HEK293 (cell line): ENCODE results near the gene CTF1.

Experiments used
- CTCF ChIA-PET: fragments of 350-600 bp; formaldehyde crosslinking; extraction: SDS; loops from one replicate; lab custom pipeline; 2021; ENCODE audit warnings: antibody characterized with exemption; lab: Yijun Ruan, JAX
- POLR2A ChIA-PET: fragments of 300-600 bp; formaldehyde crosslinking; extraction: SDS; loops from one replicate; lab custom pipeline; 2020; ENCODE audit warnings: antibody characterized with exemption, inconsistent platforms; lab: Yijun Ruan, JAX
- H3K27ac ChIP-seq: fragments of 200-500 bp; sonication (Bioruptor generic); 2 replicates; pipeline ENCODE4 v1.5.1; 2014; ENCODE audit warnings: low read depth, low read length, control low read depth, inconsistent platforms; ENCODE audit errors: extremely low read depth
- H3K36me3 ChIP-seq, 2 experiments: fragments of 200-500 bp in 1 of 2; sonication (Bioruptor generic) in 1 of 2; 1 replicate in 1 of 2; 2 replicates in 1 of 2; pipeline ENCODE4 v1.5.1; 2014 to 2017; ENCODE audit warnings: inconsistent platforms in 2 of 2, low read length in 2 of 2; ENCODE audit not compliant: control insufficient read depth in 2 of 2, insufficient read depth in 1 of 2
- H3K4me1 ChIP-seq: fragments of 200-500 bp; sonication (Bioruptor generic); 2 replicates; pipeline ENCODE4 v1.5.1; 2014; ENCODE audit warnings: mild to moderate bottlenecking, low read length, inconsistent platforms; ENCODE audit not compliant: control insufficient read depth, insufficient read depth
- H3K4me3 ChIP-seq: 2 replicates; pipeline ENCODE4 v1.5.1; 2011; ENCODE audit warnings: low read depth, mild to moderate bottlenecking, control low read depth, low read length, moderate library complexity
- H3K9me3 ChIP-seq: fragments of 200-500 bp; sonication (Bioruptor generic); 2 replicates; pipeline ENCODE4 v1.5.1; 2014; ENCODE audit warnings: low read depth, low read length, inconsistent platforms; ENCODE audit not compliant: control insufficient read depth, insufficient read depth
- BCL11B ChIP-seq: fragments of 450-650 bp; formaldehyde crosslinking; IDR thresholded peaks from 2 replicates; pipeline ENCODE4 v1.5.1; 2016; ENCODE audit warnings: low read depth, missing biosample characterization, missing genetic modification characterization
- GLI4 ChIP-seq: fragments of 450-650 bp; formaldehyde crosslinking; IDR thresholded peaks from 2 replicates; pipeline ENCODE4 v1.5.1; 2016; ENCODE audit warnings: missing biosample characterization, missing genetic modification characterization
- HOXA7 ChIP-seq: sonication (generic); formaldehyde crosslinking; IDR thresholded peaks from 2 replicates; pipeline ENCODE4 v1.8.1; 2022; ENCODE audit warnings: missing genetic modification reagents, borderline replicate concordance
- MZF1 ChIP-seq: fragments of 450-650 bp; formaldehyde crosslinking; IDR thresholded peaks from 2 replicates; pipeline ENCODE4 v1.5.1; 2017; ENCODE audit warnings: missing biosample characterization, missing genetic modification characterization, borderline replicate concordance
- SETDB1 ChIP-seq: IDR thresholded peaks from one replicate; pipeline ENCODE4 v1.6.1; 2017; ENCODE audit warnings: mild to moderate bottlenecking, low read length, moderate library complexity, mixed read lengths; ENCODE audit not compliant: insufficient read length
- TCF7L2 ChIP-seq: IDR thresholded peaks from 2 replicates; pipeline ENCODE4 v1.6.1; 2011; ENCODE audit warnings: low read depth, mild to moderate bottlenecking, inconsistent platforms, low read length, moderate library complexity, borderline replicate concordance
- ZFHX2 ChIP-seq: fragments of 450-650 bp; formaldehyde crosslinking; conservative IDR thresholded peaks from 2 replicates; pipeline ENCODE4 v1.5.1; 2016; ENCODE audit warnings: missing biosample characterization, missing genetic modification characterization
- ZNF140 ChIP-seq: fragments of 450-650 bp; formaldehyde crosslinking; IDR thresholded peaks from 2 replicates; pipeline ENCODE4 v1.5.1; 2016; ENCODE audit warnings: missing biosample characterization, missing genetic modification characterization
- ZNF221 ChIP-seq: fragments of 450-650 bp; formaldehyde crosslinking; IDR thresholded peaks from 2 replicates; pipeline ENCODE4 v1.5.1; 2017; ENCODE audit warnings: missing biosample characterization, missing genetic modification characterization, borderline replicate concordance
- ZNF223 ChIP-seq: fragments of 450-650 bp; formaldehyde crosslinking; IDR thresholded peaks from 2 replicates; pipeline ENCODE4 v1.5.1; 2016; ENCODE audit warnings: missing biosample characterization, missing genetic modification characterization
- ZNF24 ChIP-seq: fragments of 450-650 bp; formaldehyde crosslinking; IDR thresholded peaks from 2 replicates; pipeline ENCODE4 v1.5.1; 2016; ENCODE audit warnings: missing biosample characterization, missing genetic modification characterization
- ZNF248 ChIP-seq: fragments of 450-650 bp; formaldehyde crosslinking; IDR thresholded peaks from 2 replicates; pipeline ENCODE4 v1.5.1; 2017; ENCODE audit warnings: missing biosample characterization, missing genetic modification characterization
- ZNF366 ChIP-seq: fragments of 450-650 bp; formaldehyde crosslinking; conservative IDR thresholded peaks from 2 replicates; pipeline ENCODE4 v1.5.1; 2016; ENCODE audit warnings: missing biosample characterization, missing genetic modification characterization
- ZNF37A ChIP-seq: fragments of 450-650 bp; IDR thresholded peaks from 2 replicates; pipeline ENCODE4 v1.5.1; 2018; ENCODE audit warnings: missing biosample characterization, missing genetic modification characterization
- ZNF544 ChIP-seq: fragments of 450-650 bp; formaldehyde crosslinking; IDR thresholded peaks from 2 replicates; pipeline ENCODE4 v1.5.0; 2017; ENCODE audit warnings: missing biosample characterization, missing genetic modification characterization
- ZNF549 ChIP-seq: fragments of 450-650 bp; IDR thresholded peaks from 2 replicates; pipeline ENCODE4 v1.5.1; 2018; ENCODE audit warnings: missing biosample characterization, missing genetic modification characterization, mild to moderate bottlenecking, inconsistent platforms, moderate library complexity
- ZNF610 ChIP-seq: fragments of 450-650 bp; formaldehyde crosslinking; IDR thresholded peaks from 2 replicates; pipeline ENCODE4 v1.5.1; 2016; ENCODE audit warnings: missing biosample characterization, missing genetic modification characterization, borderline replicate concordance
- ZNF664 ChIP-seq: fragments of 450-650 bp; formaldehyde crosslinking; IDR thresholded peaks from 2 replicates; pipeline ENCODE4 v1.5.1; 2016; ENCODE audit warnings: missing biosample characterization, missing genetic modification characterization
- ZNF830 ChIP-seq: fragments of 450-650 bp; IDR thresholded peaks from 2 replicates; pipeline ENCODE4 v1.5.0; 2018; ENCODE audit warnings: missing biosample characterization, missing genetic modification characterization, low read depth, mild to moderate bottlenecking, moderate library complexity
- TF ChIP-seq, protein P1 (sequence below): fragments of 450-650 bp; IDR thresholded peaks from 2 replicates; pipeline ENCODE4 v1.5.1; 2018; ENCODE audit warnings: missing biosample characterization, missing genetic modification characterization
- TF ChIP-seq, protein P2 (sequence below): fragments of 450-650 bp; formaldehyde crosslinking; IDR thresholded peaks from 2 replicates; pipeline ENCODE4 v1.5.1; 2016; ENCODE audit warnings: missing biosample characterization, missing genetic modification characterization
- TF ChIP-seq, protein P3 (sequence below): fragments of 450-650 bp; formaldehyde crosslinking; IDR thresholded peaks from 2 replicates; pipeline ENCODE4 v1.5.1; 2016; ENCODE audit warnings: missing biosample characterization, missing genetic modification characterization, borderline replicate concordance
- TF ChIP-seq, protein P4 (sequence below): fragments of 450-650 bp; formaldehyde crosslinking; optimal IDR thresholded peaks from 2 replicates; pipeline ENCODE3; 2016; ENCODE audit warnings: missing biosample characterization, mild to moderate bottlenecking, missing genetic modification characterization
- TF ChIP-seq, protein P5 (sequence below): fragments of 450-650 bp; formaldehyde crosslinking; IDR thresholded peaks from 2 replicates; pipeline ENCODE4 v1.5.1; 2016; ENCODE audit warnings: missing biosample characterization, missing genetic modification characterization

Gene CTF1

DNA sequence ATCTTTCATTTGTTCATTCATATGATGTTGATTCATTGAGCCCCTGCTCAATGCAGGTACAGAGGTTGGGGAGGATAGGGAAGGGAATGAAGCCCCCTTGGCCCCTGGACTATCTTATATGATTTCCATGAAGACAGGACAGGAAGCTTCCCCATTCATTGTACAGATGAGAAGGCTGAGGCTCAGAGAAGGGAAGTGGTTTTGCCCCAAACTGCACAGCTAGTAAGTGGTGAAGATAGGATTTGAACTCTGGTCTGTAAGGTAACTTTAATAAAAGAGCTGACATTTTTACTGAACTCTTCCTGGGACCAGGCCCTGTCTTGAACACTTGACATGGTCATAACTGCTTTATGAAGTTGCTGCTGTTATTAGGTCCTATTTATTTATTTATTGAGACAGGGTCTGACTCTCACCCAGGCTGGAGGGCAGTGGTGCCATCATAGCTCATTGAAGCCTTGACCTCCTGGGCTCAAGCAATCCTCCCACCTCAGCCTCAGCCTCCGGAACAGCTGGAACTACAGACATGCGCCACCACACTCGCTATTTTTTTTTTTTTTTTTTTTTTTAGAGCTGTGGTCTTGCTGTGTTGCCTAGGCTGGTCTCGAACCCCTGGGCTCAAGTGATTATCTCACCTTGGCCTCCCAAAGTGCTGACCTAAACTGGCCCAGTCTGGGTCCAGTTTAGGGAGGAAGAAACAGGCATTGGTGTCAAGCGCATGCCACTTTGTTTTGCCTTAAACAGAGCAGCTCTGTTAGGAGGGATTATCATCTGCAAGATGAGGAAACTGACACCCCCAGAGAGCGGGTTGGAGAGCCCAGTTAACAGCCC, 5.0 kb downstream of the CTF1 start:
- peak overlapping the region; percentile 77; the same call in 1 of the 2 replicates for H3K27ac ChIP-seq
- ChIA-PET CTCF (interaction anchor here (0.6 to 3.8 kb wide), 29 partner anchors 8 to 217 kb away, joined by 3 to 66 read pairs (median 6); no protein-coding TSS in a partner anchor), POLR2A (interaction anchor here (0.6 to 3.6 kb wide), 8 partner anchors 11 to 298 kb away, joined by 3 to 35 read pairs (median 5); no protein-coding TSS in a partner anchor)
- H3K4me3 ChIP-seq = peak overlapping the region; percentile 51
- no peaks in the 10 kb centered on the region for H3K4me1 ChIP-seq
- H3K9me3 ChIP-seq = no peaks in the 10 kb centered on the region
- H3K36me3 ChIP-seq = no peaks in the 10 kb centered on the region
- TF ChIP-seq, protein P1, sequence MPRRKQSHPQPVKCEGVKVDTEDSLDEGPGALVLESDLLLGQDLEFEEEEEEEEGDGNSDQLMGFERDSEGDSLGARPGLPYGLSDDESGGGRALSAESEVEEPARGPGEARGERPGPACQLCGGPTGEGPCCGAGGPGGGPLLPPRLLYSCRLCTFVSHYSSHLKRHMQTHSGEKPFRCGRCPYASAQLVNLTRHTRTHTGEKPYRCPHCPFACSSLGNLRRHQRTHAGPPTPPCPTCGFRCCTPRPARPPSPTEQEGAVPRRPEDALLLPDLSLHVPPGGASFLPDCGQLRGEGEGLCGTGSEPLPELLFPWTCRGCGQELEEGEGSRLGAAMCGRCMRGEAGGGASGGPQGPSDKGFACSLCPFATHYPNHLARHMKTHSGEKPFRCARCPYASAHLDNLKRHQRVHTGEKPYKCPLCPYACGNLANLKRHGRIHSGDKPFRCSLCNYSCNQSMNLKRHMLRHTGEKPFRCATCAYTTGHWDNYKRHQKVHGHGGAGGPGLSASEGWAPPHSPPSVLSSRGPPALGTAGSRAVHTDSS (tag by site-specific recombination) = no peak
- TF ChIP-seq ZNF544 = no peak
- no peak for TF ChIP-seq MZF1
- TF ChIP-seq ZNF140 = no peak
- peak; percentile 62 for TF ChIP-seq ZFHX2
- no peak for TF ChIP-seq ZNF664 (tag by site-specific recombination)
- no peak for TF ChIP-seq ZNF248 (tag by site-specific recombination)
- TF ChIP-seq, protein P2, sequence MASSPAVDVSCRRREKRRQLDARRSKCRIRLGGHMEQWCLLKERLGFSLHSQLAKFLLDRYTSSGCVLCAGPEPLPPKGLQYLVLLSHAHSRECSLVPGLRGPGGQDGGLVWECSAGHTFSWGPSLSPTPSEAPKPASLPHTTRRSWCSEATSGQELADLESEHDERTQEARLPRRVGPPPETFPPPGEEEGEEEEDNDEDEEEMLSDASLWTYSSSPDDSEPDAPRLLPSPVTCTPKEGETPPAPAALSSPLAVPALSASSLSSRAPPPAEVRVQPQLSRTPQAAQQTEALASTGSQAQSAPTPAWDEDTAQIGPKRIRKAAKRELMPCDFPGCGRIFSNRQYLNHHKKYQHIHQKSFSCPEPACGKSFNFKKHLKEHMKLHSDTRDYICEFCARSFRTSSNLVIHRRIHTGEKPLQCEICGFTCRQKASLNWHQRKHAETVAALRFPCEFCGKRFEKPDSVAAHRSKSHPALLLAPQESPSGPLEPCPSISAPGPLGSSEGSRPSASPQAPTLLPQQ (tag by site-specific recombination) = no peak
- TF ChIP-seq BCL11B = no peak
- TF ChIP-seq, protein P3, sequence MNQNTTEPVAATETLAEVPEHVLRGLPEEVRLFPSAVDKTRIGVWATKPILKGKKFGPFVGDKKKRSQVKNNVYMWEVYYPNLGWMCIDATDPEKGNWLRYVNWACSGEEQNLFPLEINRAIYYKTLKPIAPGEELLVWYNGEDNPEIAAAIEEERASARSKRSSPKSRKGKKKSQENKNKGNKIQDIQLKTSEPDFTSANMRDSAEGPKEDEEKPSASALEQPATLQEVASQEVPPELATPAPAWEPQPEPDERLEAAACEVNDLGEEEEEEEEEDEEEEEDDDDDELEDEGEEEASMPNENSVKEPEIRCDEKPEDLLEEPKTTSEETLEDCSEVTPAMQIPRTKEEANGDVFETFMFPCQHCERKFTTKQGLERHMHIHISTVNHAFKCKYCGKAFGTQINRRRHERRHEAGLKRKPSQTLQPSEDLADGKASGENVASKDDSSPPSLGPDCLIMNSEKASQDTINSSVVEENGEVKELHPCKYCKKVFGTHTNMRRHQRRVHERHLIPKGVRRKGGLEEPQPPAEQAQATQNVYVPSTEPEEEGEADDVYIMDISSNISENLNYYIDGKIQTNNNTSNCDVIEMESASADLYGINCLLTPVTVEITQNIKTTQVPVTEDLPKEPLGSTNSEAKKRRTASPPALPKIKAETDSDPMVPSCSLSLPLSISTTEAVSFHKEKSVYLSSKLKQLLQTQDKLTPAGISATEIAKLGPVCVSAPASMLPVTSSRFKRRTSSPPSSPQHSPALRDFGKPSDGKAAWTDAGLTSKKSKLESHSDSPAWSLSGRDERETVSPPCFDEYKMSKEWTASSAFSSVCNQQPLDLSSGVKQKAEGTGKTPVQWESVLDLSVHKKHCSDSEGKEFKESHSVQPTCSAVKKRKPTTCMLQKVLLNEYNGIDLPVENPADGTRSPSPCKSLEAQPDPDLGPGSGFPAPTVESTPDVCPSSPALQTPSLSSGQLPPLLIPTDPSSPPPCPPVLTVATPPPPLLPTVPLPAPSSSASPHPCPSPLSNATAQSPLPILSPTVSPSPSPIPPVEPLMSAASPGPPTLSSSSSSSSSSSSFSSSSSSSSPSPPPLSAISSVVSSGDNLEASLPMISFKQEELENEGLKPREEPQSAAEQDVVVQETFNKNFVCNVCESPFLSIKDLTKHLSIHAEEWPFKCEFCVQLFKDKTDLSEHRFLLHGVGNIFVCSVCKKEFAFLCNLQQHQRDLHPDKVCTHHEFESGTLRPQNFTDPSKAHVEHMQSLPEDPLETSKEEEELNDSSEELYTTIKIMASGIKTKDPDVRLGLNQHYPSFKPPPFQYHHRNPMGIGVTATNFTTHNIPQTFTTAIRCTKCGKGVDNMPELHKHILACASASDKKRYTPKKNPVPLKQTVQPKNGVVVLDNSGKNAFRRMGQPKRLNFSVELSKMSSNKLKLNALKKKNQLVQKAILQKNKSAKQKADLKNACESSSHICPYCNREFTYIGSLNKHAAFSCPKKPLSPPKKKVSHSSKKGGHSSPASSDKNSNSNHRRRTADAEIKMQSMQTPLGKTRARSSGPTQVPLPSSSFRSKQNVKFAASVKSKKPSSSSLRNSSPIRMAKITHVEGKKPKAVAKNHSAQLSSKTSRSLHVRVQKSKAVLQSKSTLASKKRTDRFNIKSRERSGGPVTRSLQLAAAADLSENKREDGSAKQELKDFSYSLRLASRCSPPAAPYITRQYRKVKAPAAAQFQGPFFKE (tag by site-specific recombination) = no peak
- no peak for TF ChIP-seq ZNF610
- TF ChIP-seq, protein P4, sequence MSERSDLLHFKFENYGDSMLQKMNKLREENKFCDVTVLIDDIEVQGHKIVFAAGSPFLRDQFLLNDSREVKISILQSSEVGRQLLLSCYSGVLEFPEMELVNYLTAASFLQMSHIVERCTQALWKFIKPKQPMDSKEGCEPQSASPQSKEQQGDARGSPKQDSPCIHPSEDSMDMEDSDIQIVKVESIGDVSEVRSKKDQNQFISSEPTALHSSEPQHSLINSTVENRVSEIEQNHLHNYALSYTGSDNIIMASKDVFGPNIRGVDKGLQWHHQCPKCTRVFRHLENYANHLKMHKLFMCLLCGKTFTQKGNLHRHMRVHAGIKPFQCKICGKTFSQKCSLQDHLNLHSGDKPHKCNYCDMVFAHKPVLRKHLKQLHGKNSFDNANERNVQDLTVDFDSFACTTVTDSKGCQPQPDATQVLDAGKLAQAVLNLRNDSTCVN (tag by site-specific recombination) = no peak
- TF ChIP-seq GLI4 (tag by site-specific recombination) = no peak
- TF ChIP-seq ZNF24 (tag by site-specific recombination) = no peak
- TF ChIP-seq ZNF549 (tag by site-specific recombination) = no peak
- no peak for TF ChIP-seq ZNF221 (tag by site-specific recombination)
- TF ChIP-seq, protein P5, sequence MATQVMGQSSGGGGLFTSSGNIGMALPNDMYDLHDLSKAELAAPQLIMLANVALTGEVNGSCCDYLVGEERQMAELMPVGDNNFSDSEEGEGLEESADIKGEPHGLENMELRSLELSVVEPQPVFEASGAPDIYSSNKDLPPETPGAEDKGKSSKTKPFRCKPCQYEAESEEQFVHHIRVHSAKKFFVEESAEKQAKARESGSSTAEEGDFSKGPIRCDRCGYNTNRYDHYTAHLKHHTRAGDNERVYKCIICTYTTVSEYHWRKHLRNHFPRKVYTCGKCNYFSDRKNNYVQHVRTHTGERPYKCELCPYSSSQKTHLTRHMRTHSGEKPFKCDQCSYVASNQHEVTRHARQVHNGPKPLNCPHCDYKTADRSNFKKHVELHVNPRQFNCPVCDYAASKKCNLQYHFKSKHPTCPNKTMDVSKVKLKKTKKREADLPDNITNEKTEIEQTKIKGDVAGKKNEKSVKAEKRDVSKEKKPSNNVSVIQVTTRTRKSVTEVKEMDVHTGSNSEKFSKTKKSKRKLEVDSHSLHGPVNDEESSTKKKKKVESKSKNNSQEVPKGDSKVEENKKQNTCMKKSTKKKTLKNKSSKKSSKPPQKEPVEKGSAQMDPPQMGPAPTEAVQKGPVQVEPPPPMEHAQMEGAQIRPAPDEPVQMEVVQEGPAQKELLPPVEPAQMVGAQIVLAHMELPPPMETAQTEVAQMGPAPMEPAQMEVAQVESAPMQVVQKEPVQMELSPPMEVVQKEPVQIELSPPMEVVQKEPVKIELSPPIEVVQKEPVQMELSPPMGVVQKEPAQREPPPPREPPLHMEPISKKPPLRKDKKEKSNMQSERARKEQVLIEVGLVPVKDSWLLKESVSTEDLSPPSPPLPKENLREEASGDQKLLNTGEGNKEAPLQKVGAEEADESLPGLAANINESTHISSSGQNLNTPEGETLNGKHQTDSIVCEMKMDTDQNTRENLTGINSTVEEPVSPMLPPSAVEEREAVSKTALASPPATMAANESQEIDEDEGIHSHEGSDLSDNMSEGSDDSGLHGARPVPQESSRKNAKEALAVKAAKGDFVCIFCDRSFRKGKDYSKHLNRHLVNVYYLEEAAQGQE (tag by site-specific recombination) = no peak
- TF ChIP-seq SETDB1 = no peak
- no peak for TF ChIP-seq ZNF37A (tag by site-specific recombination)
- TF ChIP-seq ZNF223 (tag by site-specific recombination) = no peak
- TF ChIP-seq ZNF830 = no peak
- TF ChIP-seq HOXA7 (CRISPR knock-in tag) = no peak
- TF ChIP-seq ZNF366 = no peak
- TF ChIP-seq TCF7L2 = no peak
